DMS114 treated with DMSO at 0.1 percent for 48 hours (cell line): Measurements from ENCODE around the gene ARHGAP1.
"Not testable (repeated sequence)": the region's sequence is repeated elsewhere in the genome, so short reads cannot be mapped to it uniquely, and the experiment has no call there.

ENCODE experiments used
- DNase-seq: peaks from one replicate; lab custom pipeline; 2025; ENCODE audit not compliant: unreplicated experiment; lab: John Stamatoyannopoulos, UW

Gene ARHGAP1

DNA sequence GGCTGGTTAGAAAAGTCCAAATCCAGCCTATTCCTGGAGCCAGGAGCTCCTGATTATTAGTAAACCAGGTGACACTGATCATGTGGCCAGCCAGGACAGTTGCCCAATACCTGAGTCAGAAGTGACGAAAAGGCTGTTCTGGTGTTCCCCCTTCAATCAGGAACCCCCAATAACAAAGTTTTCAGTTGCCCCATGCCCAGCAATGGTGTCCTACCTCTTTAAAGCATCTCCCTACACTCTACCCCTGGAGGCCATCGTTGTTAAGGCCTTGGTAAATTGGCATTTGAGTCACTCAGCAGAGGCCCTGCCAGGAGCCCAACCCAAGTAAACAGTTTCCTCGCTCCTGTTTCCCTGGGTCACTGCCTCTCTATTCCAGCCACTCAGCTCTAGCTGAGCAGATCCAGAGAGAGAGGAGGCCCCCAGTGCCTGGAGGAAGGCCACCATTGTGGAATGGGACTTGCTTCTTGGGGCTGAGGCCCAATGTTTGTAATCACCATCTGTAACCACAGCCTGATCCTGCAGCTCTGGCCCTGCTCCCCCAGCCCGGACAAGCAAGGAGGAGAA, 25.0 kb downstream of the ARHGAP1 start:
- no peak for DNase-seq

DNA sequence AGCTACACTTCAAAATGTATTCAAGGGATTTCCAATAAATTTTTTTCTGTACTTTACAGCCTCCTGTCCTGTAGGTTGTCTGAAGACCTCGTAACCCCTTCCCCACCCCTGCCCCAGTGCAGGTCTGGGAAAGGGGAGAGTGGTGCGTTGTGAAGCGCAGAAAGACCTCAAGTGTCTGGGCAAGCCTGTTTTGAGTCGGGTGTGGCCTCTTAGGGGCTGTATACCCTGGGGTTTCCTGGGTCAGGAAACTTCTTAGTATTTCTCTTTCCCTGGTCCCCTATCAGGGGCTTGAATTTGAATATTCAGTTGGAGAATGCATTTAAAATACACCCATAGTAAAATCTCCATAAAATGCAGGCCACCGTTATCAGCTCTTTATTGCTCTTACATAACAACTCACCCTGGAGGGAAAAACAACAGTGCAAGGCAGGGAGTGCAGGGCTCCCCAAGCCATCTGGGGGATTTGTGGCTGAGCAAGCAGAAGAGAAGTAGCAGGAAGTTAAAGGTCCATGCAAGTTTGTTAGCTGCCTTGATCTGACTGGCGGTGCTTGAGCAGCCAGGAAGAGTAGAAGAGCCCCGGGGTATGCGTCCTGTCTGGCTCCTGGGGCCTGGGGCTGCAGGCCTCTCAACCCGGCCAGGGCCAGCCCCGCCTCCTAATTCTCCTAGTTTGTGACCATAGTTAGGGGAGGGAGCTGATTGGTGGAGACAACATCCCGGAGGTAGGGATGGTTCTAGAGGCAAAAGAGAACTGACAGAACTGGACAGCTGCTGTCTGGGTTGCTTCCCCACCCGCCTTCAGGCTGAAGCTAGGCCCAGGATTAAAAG, 25.7 kb downstream of the ARHGAP1 start:
- DNase-seq: no peak

DNA sequence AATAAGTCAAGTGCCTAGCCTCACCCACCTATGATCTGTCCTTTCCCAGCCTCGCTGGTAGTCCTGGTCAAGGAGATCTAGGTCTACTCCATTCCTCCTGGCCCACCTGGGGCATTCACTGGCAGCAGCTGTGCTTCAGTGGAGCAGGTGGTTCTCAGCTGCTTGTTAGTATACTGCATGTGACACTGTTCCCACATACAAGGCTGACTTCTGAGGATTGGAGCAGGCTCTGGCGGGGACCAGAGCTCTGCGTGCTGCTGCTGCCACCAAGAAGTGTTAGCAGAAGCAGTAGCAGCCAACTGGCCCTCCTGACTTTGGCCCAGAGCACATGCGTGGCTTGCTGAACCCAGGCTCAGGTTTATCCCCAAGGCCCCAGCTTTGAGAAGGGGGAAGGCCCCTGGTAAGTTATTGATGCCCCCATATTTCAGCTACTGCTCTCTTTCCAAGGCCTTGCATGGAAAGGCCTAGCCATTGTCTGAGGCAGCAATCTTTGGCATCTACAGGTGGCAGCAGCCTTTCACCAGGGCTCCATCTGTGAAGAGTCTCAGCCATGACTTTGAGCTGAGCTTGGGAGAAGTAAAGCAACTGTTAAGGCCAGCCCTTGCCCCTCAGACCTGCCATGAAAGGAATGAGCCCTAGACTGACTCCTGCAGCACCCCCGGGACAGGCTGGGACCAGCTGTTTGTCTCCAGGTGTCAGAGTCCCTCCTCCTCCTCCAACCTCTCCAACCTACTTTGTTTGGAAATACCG, 26.5 kb downstream of the ARHGAP1 start:
- DNase-seq: no peak

DNA sequence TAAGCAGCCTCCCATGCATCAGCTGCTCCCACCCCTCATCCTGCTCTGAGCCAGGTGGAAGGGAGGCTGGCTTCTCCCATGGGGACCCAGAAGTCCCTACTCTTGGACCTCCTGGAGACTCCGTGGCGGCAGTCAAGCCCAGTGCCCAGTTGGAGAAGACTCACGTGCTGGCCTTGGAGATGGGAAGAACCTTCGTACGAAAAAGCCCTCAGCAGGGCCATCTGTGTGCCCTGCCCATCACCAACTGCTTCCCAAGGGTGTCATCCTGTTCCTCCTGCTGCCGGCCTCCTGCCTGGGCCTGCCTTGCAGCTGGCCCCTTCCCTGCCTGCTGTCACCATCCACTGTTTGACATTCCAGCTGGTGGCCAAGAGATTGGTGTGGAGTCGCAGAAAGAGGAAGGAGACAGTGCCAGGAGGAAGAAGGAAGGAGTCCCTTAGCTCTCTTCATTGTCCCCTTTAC, 28.0 kb downstream of the ARHGAP1 start:
- no peak for DNase-seq

DNA sequence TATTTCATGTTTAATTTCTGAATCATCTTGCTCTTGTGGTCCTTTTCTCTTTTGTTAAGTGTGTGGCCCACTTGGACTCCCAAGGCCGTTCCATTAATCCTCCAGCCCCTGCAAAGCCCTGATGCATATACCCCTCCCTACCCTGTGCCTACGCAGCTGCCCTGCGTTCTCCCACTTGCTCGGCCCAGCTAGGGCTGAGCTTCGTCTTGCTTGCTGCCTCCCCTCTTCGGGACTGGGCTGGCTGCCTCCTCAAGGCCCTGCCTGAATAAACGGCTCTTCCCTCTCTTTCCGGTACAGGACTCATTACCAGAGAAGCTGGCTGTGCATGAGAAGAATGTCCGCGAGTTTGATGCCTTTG, 28.5 kb downstream of the ARHGAP1 start:
- DNase-seq: no peak

DNA sequence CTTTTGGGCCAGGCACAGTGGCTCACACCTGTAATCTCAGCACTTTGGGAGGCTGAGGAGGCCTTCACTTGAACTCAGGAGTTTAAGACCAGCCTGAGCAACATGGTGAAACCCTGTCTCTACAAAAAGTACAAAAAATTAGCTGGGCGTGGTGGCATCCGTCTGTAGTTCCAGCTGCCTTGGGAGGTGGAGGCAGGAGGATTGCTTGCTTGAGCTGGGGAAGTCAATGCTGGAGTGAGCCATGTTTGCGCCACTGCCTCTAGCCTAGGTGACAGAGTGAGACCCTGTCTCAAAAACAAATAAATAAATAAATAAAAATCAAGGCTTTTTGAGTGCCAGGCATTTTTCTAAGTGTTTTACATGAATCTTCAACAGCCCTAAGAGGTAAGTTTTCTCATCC, 29.9 kb downstream of the ARHGAP1 start:
- not testable (repeated sequence) for DNase-seq

DNA sequence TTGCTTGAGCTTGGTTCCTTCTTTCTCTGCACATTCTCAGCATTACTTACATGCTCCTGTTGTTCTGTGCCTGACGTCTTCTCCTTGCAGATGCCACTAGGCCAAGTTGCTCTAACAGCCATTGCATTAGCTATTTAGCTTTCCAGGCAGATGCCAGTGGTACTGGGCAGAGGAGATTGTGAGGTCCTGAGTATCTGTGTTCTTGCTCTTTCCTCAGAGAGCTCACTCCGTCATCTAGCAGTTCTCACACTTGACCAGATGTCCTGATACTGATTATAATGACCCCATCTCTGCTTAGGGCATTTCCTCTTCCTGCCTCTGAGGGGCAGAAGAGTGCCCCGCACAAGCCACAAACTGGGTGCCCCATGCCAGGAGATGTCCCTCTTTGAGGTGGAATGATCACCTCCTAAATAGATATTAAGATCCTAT, 30.7 kb downstream of the ARHGAP1 start:
- DNase-seq: no peak

DNA sequence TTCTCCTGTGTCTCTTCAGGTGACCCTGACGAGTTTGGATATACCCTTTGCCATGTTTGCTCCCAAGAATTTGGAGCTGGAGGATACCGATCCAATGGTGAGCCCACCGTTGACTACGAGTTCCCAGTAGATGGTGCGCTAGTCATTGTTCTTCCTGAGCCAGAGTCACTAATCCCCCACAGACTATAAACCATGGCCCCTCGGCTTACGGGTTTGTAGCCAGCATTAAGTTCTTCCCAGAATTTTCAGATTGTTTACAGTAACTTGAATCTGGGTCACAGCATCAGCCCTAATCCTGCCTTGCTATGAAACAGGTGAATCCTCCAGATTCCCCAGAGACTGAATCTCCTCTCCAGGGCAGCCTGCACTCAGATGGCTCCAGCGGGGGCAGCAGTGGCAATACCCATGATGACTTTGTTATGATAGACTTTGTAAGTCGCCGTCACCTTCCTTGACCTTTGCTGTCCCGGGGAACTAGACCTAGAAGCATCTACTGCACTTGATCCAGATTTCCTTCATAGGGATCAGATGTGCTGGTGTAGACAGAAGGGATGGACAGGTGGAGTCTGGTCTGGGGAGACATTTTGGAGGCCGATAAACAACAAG, 31.8 kb downstream of the ARHGAP1 start:
- DNase-seq: no peak

DNA sequence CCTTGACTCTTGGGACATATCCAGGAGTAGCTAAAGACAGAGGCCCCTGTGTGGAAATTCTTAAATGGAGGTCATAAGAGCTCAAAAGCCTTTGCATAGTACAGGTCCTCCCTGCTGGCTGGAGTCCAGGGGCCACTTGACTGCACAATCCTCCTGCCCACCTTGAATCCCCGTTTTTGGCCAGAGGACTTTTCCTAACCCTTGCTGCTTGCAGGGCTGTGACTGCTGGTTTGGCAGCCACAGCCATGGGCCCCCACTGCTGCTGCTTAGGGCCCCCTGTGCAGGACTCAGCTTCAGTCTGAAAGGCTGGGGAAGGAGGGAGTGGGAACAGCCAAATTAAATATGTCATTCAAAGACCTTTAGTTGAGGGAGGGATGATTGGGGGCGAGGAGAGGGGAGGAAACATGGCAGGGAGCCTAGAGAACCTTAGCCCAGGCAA, 33.4 kb downstream of the ARHGAP1 start:
- DNase-seq: no peak

DNA sequence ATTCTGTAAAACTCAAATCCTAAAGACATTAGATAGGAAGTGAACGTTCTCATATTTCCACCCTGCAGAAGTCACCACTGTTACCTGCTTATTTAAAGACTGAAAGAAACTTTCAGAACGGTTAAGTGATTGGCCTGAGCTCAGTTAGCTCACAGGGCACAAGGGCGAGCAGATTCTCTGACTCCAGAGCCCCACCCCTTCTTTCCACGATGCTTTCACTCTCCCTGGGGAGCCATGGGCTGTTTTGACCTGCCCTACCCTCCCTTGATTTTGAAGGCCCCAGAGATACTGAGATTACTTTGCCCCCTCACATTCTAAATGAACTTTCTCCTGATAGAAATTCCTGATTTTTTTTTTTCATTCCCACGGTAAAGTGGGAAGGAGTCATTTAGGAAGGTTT, 33.9 kb downstream of the ARHGAP1 start:
- no peak for DNase-seq

DNA sequence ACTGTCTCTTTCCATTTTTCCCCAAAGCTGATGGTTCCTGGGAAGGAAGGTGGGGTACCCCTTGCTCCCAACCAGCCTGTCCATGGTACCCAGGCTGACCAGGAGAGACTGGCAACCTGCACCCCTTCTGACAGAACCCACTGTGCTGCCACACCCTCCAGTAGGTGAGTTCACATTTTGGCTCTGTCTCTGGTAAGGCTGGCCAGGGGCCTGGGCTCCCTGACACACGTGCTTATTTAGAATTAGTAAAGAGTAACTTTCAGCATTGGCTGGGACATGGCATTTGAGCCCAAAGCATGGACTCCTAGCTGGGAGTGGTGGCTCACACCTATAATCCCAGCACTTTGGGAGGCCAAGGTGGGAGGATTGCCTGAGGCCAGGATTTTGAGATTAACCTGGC, 35.1 kb downstream of the ARHGAP1 start:
- no peak for DNase-seq

DNA sequence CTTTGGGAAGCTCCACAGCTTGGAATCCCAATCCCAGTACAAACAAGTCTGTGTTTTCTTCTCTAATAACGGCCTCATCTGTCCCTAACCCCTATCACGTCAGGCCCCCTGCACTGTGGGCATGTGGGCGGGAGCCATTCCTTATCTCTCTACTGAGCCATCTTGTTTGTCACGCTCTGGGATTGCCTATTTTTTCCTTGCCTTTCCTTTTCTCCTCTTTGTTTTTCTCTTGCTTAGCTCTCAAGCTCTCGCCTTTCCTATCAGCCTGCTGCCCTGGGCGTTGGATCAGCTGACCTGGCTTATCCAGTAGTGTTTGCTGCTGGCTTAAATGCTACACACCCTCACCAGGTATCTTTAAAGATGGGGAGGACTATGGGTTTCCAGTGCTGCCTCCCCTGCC, 35.8 kb downstream of the ARHGAP1 start:
- no peak for DNase-seq

DNA sequence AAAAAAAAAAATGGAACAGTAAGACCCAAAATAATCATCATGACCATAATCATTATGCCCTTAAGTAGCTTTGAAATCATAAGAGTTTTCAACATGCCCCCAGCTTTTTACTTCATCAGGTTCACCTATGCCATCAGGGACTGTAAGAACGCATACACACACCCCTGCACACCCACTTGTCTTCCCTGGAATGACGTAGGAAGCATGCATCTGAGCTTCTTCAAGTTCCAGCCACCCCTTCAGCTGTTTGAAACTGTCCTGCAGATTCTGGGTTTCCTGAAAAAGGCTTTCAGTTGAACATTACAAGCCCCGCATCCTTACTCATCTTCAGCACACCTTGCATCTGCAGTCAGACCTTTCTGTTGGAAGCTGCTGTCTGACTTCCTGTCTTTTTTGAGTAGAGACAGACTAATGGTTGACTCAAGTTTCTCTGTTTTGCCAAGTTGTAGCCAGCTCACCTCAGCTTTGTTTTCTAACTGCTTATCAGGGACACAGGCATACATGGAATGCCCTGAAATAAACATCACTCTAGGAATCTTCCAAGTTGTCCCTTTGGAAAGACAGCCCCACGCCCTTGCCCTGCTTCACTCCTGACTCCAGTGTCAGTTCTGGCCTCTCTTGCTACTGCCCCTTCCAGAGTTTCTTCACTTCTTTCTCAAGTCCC, 37.0 kb downstream of the ARHGAP1 start:
- DNase-seq: no peak

DNA sequence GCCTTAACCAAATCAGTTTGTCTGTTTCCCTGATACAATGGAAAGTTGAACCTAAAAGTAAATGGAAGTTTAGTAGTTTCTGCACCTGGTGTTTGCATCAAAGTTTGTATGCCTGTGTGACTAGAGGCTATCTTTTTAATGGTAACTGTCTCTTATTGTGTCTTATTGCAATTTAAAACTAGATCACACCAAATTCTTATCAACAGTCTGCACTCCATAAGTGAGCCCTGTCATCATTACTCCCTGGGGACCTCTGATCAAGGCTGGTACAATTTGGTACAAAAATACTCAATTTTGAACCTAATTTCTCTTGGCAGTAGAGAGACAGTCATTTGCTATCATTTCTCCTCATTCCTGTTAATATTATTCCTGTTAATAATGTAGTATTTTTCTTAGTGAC, 38.1 kb downstream of the ARHGAP1 start:
- DNase-seq: no peak

DNA sequence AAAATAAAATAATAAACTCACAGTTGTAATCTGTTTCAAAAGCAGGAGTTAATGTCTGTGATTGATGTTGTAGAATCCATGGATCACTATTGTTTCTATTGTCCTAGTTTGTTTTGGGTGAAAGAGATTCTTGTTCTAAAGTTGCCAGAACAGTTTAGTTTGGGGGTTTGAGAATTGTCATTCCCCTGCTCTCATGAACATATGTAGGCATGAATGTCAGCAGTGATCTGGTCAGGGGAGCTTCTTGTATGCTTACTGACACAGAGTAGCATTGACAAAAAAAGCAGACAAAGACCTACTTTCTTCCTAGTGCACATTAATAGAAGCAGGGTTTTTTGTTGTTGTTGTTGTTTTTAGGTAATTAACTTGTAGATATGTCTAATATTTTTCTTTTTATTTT, 38.6 kb downstream of the ARHGAP1 start:
- DNase-seq: no peak

DNA sequence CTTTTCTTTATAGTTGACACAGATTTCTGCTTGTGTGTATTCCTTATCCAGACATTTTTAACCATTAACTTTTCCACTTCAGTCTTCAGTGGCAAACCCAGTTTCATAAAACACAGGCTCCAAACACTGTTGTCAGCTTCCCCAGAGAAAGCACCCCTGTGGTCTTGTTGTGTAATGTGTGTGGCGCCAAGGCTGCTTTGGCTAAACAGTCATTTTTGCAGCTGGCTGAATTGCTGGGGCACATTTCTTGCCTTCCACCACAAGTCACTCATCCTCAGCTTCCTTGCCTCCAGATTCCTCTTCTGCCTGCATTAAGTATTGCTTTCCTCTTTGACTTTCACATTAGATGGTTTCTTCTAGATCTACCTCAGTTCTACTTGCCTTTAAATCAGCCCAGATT, 40.5 kb downstream of the ARHGAP1 start:
- no peak for DNase-seq

DNA sequence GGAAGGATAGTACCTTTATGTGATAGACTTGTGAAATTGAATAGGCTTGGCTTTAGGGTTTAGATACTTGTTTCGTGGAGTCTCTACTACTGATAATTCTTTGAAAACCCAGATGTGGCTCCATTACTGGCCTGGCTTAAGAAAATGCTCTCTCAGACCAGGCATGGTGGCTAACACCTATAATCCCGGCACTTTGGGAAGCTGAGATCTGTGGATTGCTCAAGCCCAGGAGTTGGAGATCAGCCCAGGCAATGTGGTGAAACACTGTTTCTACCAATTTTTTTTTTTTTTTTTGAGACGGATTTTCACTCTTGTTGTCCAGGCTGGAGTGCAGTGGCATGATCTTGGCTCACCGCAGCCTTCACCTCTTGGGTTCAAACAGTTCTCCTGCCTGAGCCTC, 42.2 kb downstream of the ARHGAP1 start:
- no peak for DNase-seq

DNA sequence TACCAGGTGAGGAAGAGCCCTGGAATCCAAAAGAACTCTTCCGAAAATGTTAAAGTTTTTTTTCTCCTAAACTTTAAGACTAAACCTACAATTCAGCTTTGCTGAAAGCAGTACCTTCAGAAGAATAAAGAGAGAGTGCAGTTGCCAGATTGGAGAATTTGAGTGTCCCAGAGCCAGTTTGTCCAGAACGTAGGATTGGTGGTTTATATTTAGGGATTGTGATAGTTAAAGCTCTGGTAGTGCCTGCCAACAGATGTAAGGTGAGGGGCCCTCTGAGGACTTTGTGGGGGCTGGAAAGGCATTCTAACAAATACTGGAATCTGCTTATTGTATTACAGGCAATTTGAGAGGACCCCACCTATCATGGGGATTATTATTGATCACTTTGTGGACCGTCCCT, 43.2 kb downstream of the ARHGAP1 start:
- DNase-seq: no peak

DNA sequence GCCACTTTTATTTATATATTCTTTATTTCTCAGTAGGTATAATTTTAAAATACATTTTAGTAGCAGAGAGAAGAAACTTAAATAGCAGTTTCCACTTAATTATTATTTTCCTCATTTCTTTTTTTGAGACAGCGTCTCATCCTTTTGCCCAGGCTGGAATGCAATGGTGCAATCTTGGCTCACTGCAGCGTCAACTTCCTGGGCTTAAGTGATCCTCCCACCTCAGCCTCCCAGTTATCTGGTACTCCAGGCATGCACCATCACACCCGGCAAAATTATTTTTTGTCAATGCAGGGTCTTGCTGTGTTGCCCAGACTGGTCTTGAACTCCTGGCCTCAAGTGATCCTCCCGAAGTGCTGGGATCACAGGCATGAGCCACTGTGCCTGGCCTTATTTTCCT, 44.8 kb downstream of the ARHGAP1 start:
- DNase-seq: no peak

DNA sequence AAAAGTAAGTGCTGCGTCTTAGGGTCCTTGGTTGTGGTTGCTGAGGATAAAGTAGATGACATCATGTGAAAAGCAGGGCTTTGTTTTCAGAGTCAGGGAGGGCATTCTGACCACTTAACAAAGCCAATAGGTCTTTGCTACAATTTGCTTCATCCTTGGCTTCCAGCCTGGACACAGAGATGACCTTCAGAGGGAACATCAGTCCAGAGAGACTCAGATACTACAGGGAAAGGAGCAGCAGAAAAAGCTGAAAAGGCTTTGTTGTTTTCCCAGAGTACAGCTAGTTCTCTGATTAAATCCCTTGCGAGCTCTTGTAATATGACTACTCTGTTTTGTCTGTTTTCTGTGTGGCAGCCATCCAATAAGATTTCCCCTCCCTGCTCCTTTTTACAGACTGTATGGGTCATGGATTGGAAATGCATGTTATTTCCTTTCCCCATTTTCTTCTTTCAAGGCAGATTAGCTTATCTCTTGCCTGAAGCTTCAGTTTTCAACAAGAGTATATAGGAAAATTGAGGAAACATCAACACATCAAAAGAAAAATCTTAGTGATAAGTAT, 51.2 kb downstream of the ARHGAP1 start:
- DNase-seq: no peak

DNA sequence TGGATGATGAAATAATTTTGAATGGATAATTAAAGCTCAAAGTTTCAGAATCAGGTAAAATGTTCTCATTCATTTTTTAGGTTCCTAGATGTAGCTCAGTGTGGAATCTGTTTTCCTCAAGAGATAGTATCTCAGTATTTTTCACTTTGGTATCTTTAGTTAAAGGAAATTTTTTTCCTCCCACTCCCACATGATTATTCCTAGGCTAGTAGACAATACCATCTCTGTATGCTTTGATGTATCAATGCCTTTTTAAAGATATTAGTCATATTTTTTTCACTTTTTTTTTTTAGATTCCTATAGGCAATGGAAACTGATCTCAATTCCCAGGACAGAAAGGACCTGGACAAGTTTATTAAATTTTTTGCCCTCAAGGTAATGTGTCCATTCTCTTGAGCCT, 56.4 kb downstream of the ARHGAP1 start:
- DNase-seq: no peak
